HepG2 (cell line): Measurements from ENCODE around the gene SMAD2. TPM values are rescaled to one million over a fixed set of nuclear protein-coding genes. Genes with fewer than 3 reads are reported as not detected.

Experiments used
- ATAC-seq: fragments of 200-7000 bp; cut with Tn5 transposase; 3 replicates; pipeline ENCODE4 v1.9.1; 2020; ENCODE audit warnings: mild to moderate bottlenecking, moderate library complexity
- BruUV-seq: library from RNA; stranded (reverse); fragments of 400-500 nt; replicated peaks from 2 replicates; lab custom pipeline; 2021; lab: Mats Ljungman, UMichigan
- CTCF ChIA-PET: fragments of 300-600 bp; formaldehyde crosslinking; extraction: SDS; loops from one replicate; lab custom pipeline; 2021; ENCODE audit warnings: low total read pairs, inconsistent platforms, low intra/inter-chr PET ratio; lab: Yijun Ruan, JAX
- POLR2A ChIA-PET: fragments of 350-600 bp; sonication (Branson Sonifier 250); formaldehyde crosslinking; loops from one replicate; lab custom pipeline; 2020; ENCODE audit warnings: antibody characterized with exemption, inconsistent platforms; lab: Yijun Ruan, JAX
- DNase-seq: peaks from one replicate; pipeline ENCODE4 v3.0.0-alpha.2; 2015; ENCODE audit warnings: low spot score
- FAIRE-seq: peaks from 3 replicates; lab custom pipeline; 2011; peaks lifted over from hg19 to GRCh38; lab: Jason Lieb, UNC
- H2AFZ ChIP-seq: one replicate; pipeline ENCODE4 v1.6.1; 2011; ENCODE audit warnings: low read length, inconsistent platforms
- H3K27ac ChIP-seq: fragments of 300-600 bp; 3 replicates; pipeline ENCODE4 v1.8.0; 2011; ENCODE audit warnings: mixed run types, mild to moderate bottlenecking, mixed read lengths, low read length, inconsistent platforms; ENCODE audit not compliant: insufficient read depth; ENCODE audit errors: extremely low read length
- H3K27me3 ChIP-seq, 2 experiments: fragments of 200-600 bp in 1 of 2; 2 replicates in 1 of 2; 3 replicates in 1 of 2; pipeline versions ENCODE4 v1.6.0 to v1.8.0; 2011; ENCODE audit warnings: low read length in 2 of 2, mild to moderate bottlenecking in 2 of 2, moderate library complexity in 2 of 2, inconsistent platforms in 1 of 2; ENCODE audit not compliant: insufficient read depth in 2 of 2, control insufficient read depth in 1 of 2
- H3K36me3 ChIP-seq, 2 experiments: fragments of 200-600 bp in 1 of 2; replicated peaks in 1 of 2; 2 replicates in 1 of 2; 3 replicates in 1 of 2; pipeline versions ENCODE4 v1.5.1 to v1.8.0; 2011; ENCODE audit warnings: low read length in 2 of 2, inconsistent platforms in 1 of 2; ENCODE audit not compliant: insufficient read depth in 2 of 2, control insufficient read depth in 1 of 2
- H3K4me1 ChIP-seq: 2 replicates; pipeline ENCODE4 v1.5.1; 2012; ENCODE audit warnings: low read length, inconsistent platforms; ENCODE audit not compliant: insufficient read depth
- H3K4me2 ChIP-seq: 2 replicates; pipeline ENCODE4 v1.6.0; 2011; ENCODE audit warnings: low read depth, low read length, inconsistent platforms
- H3K4me3 ChIP-seq, 3 experiments: fragments of 200-600 bp in 1 of 3; sonication (generic), shearing (Covaris generic) in 1 of 3; replicated peaks in 1 of 3; 2 replicates each; pipeline ENCODE4 v1.5.1; 2011 to 2016; ENCODE audit warnings: low read length in 3 of 3, inconsistent platforms in 2 of 3, low read depth in 2 of 3, mild to moderate bottlenecking in 2 of 3, control low read depth in 1 of 3, mixed read lengths in 1 of 3; ENCODE audit not compliant: insufficient read depth in 1 of 3
- H3K79me2 ChIP-seq: one replicate; pipeline ENCODE4 v1.6.1; 2011; ENCODE audit warnings: low read length, inconsistent platforms; ENCODE audit not compliant: insufficient read depth
- H3K9ac ChIP-seq: 2 replicates; pipeline ENCODE4 v1.6.0; 2011; ENCODE audit warnings: mild to moderate bottlenecking, low read depth, low read length, inconsistent platforms; ENCODE audit not compliant: insufficient read depth
- H3K9me3 ChIP-seq: 2 replicates; pipeline ENCODE4 v1.5.1; 2012; ENCODE audit warnings: mild to moderate bottlenecking, low read length
- H4K20me1 ChIP-seq: 2 replicates; pipeline ENCODE4 v1.6.0; 2011; ENCODE audit warnings: inconsistent platforms, mild to moderate bottlenecking, low read length, moderate library complexity; ENCODE audit not compliant: insufficient read depth
- AGO1 ChIP-seq: fragments of 200-400 bp; formaldehyde crosslinking; IDR thresholded peaks from 2 replicates; pipeline ENCODE4 v1.6.1; 2017; ENCODE audit warnings: mild to moderate bottlenecking, low read depth, low read length, moderate library complexity; ENCODE audit not compliant: poor library complexity, severe bottlenecking
- BHLHE40 ChIP-seq: IDR thresholded peaks from 2 replicates; pipeline ENCODE4 v1.6.1; 2011; ENCODE audit warnings: low read length, improper control_type of control experiment
- HNRNPLL ChIP-seq: fragments of 200-400 bp; formaldehyde crosslinking; IDR thresholded peaks from 2 replicates; pipeline ENCODE4 v1.6.1; 2017; ENCODE audit warnings: mild to moderate bottlenecking, low read depth, low read length; ENCODE audit not compliant: poor library complexity, severe bottlenecking
- IRF9 ChIP-seq: sonication (generic); formaldehyde crosslinking; IDR thresholded peaks from 2 replicates; pipeline ENCODE4 v1.8.0; 2022; ENCODE audit warnings: missing genetic modification reagents, mild to moderate bottlenecking, borderline replicate concordance
- KIAA2018 ChIP-seq: sonication (generic); formaldehyde crosslinking; IDR thresholded peaks from 2 replicates; pipeline ENCODE4 v1.5.0; 2020; ENCODE audit warnings: mild to moderate bottlenecking, missing genetic modification reagents, borderline replicate concordance
- KLF13 ChIP-seq: sonication (generic); formaldehyde crosslinking; IDR thresholded peaks from 2 replicates; pipeline ENCODE4 v1.4.0; 2020; ENCODE audit warnings: mild to moderate bottlenecking, missing genetic modification reagents
- MYNN ChIP-seq: sonication (generic); formaldehyde crosslinking; IDR thresholded peaks from 2 replicates; pipeline ENCODE4 v1.4.0; 2020; ENCODE audit warnings: mild to moderate bottlenecking, low read depth, missing genetic modification reagents
- NR3C1 ChIP-seq: sonication (generic); formaldehyde crosslinking; IDR thresholded peaks from 2 replicates; pipeline ENCODE4 v1.4.0; 2020; ENCODE audit warnings: missing genetic modification reagents
- RBM22 ChIP-seq: fragments of 200-400 bp; formaldehyde crosslinking; optimal IDR thresholded peaks from 2 replicates; pipeline ENCODE3; 2017; ENCODE audit warnings: mild to moderate bottlenecking, low read length, moderate library complexity
- REL ChIP-seq: sonication (generic); formaldehyde crosslinking; conservative IDR thresholded peaks from 2 replicates; pipeline ENCODE4 v1.8.0; 2022; ENCODE audit warnings: mild to moderate bottlenecking, missing genetic modification reagents, moderate library complexity
- RNF219 ChIP-seq: sonication (generic); formaldehyde crosslinking; IDR thresholded peaks from 2 replicates; pipeline ENCODE4 v1.5.0; 2020; ENCODE audit warnings: mild to moderate bottlenecking, missing genetic modification reagents
- SETDB1 ChIP-seq: sonication (generic); formaldehyde crosslinking; IDR thresholded peaks from 2 replicates; pipeline ENCODE4 v1.5.1; 2020; ENCODE audit warnings: missing genetic modification reagents, mild to moderate bottlenecking, borderline replicate concordance
- ZFAT ChIP-seq: sonication (generic); formaldehyde crosslinking; conservative IDR thresholded peaks from 2 replicates; pipeline ENCODE4 v1.8.1; 2023; ENCODE audit warnings: missing genetic modification reagents, inconsistent platforms
- ZNF225 ChIP-seq: sonication (generic); formaldehyde crosslinking; IDR thresholded peaks from 2 replicates; pipeline ENCODE4 v1.4.0; 2020; ENCODE audit warnings: mild to moderate bottlenecking, missing genetic modification reagents
- WGBS: methylation state at CpG from one replicate; pipeline ENCODE4 v1.1.6; 2017; ENCODE audit warnings: low lambda C conversion rate; 5-methylcytosine and 5-hydroxymethylcytosine counted together
- in situ Hi-C: cut with HindIII; loops from 2 replicates; pipeline ENCODE4 v1.10.0; 2017; ENCODE audit warnings: low pct_unique_long_range_greater_than_20kb; ENCODE audit not compliant: extremely low pct_ligation_motif_present
- intact Hi-C: fragments of 100-400 bp; cut with micrococcal nuclease; formaldehyde crosslinking; loops from one replicate; pipeline ENCODE4 v1.10.0; 2022; ENCODE audit not compliant: unreplicated experiment
- polyA plus RNA-seq, 8 experiments: library from polyadenylated mRNA; depleted of rRNA in 3 of 8; stranded (reverse) in 7 of 8; unstranded in 1 of 8; fragments of >200 nt; fragmentation: Illumina TruSeq in 4 of 8; extraction: Trizol in 4 of 8; gene quantifications; 2 replicates each; pipeline versions ENCODE4 v1.2.1 to v1.2.3, GENCODE V29; 2011 to 2016; ENCODE audit warnings: low read depth in 4 of 8, missing spikeins in 1 of 8, mixed read lengths in 1 of 8; ENCODE audit not compliant: insufficient read depth in 1 of 8
- total RNA-seq, 5 experiments: library from RNA; depleted of rRNA; stranded (reverse); fragments of >200 nt; fragmentation: Illumina TruSeq; extraction: Trizol; gene quantifications; 2 replicates each; pipeline ENCODE4 v1.2.3, GENCODE V29; 2016; ENCODE audit warnings: low read depth in 1 of 5

Gene SMAD2
- total and polyA plus RNA-seq, 2 of the 13 experiments (the other 11 are each of a cell fraction or from before 2014, with no cell fraction given), result 40.2 to 96.2 TPM

GRCh38 chr18:47791461-47791985 lies 138.9 kb downstream of the SMAD2 start:
- no peak for DNase-seq
- no TSS peak for BruUV-seq
- intact Hi-C loops, result no loop called here
- no peaks in the 10 kb centered on the region for H3K79me2 ChIP-seq
- no peaks in the 10 kb centered on the region for H3K36me3 ChIP-seq
- no peaks in the 10 kb centered on the region for H3K9me3 ChIP-seq
- ATAC-seq, result no peak
- peaks cover 2 to 33% of the 10 kb centered on the region in 2 experiments; a peak in 3 of 5 replicates for H3K27me3 ChIP-seq
- no peaks in the 10 kb centered on the region for H4K20me1 ChIP-seq
- in situ Hi-C loops, result no loop called here
- no peak overlapping the region for H3K4me3 ChIP-seq
- H3K27ac ChIP-seq, result no peak overlapping the region
- H3K4me1 ChIP-seq, result no peaks in the 10 kb centered on the region
- 6% methylated on average over 2 of the region's 4 CpGs for WGBS
- POLR2A ChIA-PET, result no interaction called here
- H3K9ac ChIP-seq, result no peak overlapping the region
- no peak overlapping the region for H3K4me2 ChIP-seq
- H2AFZ ChIP-seq, result no peak overlapping the region
- no peak for FAIRE-seq
- CTCF ChIA-PET, result no interaction called here
- TF ChIP-seq NR3C1 (CRISPR knock-in tag), result no peak
- no peak for TF ChIP-seq AGO1
- TF ChIP-seq KIAA2018 (CRISPR knock-in tag), result no peak
- no peak for TF ChIP-seq RBM22
- no peak for TF ChIP-seq IRF9
- TF ChIP-seq MYNN (CRISPR knock-in tag), result no peak
- no peak for TF ChIP-seq BHLHE40
- no peak for TF ChIP-seq REL (CRISPR knock-in tag)
- no peak for TF ChIP-seq RNF219
- no peak for TF ChIP-seq KLF13
- no peak for TF ChIP-seq ZFAT (CRISPR knock-in tag)
- no peak for TF ChIP-seq HNRNPLL
- TF ChIP-seq SETDB1, result no peak
- no peak for TF ChIP-seq ZNF225
